Measurements from ENCODE around the gene FSTL5.

DNA sequence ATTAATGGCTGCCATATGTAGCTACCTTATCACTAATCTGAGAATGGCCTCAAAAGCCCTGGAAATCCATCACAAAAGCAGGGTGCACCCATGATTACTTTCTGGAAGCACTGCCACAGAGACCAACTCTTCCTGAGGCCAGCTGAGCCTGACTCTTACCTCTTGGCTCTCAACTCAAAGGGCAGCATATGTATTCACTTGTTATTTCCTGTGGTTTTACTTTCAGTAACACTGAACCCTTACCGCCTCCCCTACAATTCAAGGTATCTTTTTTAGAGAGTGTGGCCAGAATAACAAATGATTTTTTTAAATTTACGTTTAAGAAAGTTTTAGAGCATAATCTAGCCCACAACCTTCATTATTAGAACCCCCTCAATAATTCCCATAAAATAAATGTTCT, 434.9 kb downstream of the FSTL5 start:
- TF ChIP-seq CTCF (IDR thresholded peaks at IDR 0.05 in 4 of 5, conservative IDR thresholded peaks at IDR 0.05 in 1 of 5) (no peak), POLR2A (IDR thresholded peaks at IDR 0.05) (no peak)
